Hepatocyte (in vitro differentiated cells): ENCODE measurements around the gene TBX5.

ENCODE experiments used
- EZH2 ChIP-seq: fragments of 200-600 bp; sonication (generic); IDR thresholded peaks from 2 replicates; pipeline ENCODE4 v1.6.1; 2016; ENCODE audit warnings: antibody characterized with exemption, mild to moderate bottlenecking, borderline replicate concordance
- EZH2phosphoT487 ChIP-seq: fragments of 200-600 bp; sonication (generic); IDR thresholded peaks from one replicate; pipeline ENCODE4 v1.6.1; 2018; ENCODE audit warnings: antibody characterized with exemption, mild to moderate bottlenecking, low read depth, moderate library complexity; ENCODE audit not compliant: unreplicated experiment, severe bottlenecking
- TF ChIP-seq, protein P1 (sequence below): fragments of 200-600 bp; sonication (generic); IDR thresholded peaks from 2 replicates; pipeline ENCODE4 v1.5.1; 2016; ENCODE audit warnings: antibody characterized with exemption, mild to moderate bottlenecking; ENCODE audit not compliant: poor library complexity

DNA sequence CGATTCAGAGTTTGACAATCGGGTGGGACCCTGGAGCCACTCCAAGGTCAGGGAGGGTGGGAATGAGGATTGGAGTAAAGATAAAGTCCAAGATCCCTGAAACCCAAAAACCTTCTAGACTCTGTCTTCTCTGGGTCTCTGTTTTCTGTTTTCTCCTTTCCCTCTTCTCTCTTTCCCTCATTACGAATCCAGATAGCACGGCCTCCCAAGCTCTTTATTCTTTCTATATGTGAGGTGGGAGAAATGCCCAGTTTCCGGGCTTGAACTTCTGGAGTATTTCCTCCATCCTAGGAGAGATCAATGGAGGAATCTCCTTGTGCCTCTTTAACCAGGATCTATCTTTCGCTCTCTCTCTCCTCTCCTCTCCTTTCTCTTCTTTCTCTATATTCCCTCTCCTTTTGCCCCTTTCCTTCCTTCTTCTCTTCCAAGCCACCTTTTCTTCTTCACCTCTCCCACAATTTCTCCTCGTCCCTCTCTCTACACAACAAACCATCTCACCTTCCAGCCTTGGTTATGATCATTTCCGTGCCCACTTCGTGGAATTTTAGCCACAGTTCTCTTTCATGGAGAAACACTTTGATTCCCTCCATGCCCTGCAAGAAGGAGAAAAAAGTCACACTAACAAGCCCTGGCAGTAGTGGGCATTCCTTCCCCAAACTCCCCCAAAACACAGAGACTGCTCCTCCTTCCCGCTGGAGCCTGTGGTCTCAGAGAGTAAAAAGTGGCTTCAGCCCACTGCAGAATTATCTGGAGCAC lies 4.4 kb downstream of the TBX5 start:
- TF ChIP-seq, protein P1, sequence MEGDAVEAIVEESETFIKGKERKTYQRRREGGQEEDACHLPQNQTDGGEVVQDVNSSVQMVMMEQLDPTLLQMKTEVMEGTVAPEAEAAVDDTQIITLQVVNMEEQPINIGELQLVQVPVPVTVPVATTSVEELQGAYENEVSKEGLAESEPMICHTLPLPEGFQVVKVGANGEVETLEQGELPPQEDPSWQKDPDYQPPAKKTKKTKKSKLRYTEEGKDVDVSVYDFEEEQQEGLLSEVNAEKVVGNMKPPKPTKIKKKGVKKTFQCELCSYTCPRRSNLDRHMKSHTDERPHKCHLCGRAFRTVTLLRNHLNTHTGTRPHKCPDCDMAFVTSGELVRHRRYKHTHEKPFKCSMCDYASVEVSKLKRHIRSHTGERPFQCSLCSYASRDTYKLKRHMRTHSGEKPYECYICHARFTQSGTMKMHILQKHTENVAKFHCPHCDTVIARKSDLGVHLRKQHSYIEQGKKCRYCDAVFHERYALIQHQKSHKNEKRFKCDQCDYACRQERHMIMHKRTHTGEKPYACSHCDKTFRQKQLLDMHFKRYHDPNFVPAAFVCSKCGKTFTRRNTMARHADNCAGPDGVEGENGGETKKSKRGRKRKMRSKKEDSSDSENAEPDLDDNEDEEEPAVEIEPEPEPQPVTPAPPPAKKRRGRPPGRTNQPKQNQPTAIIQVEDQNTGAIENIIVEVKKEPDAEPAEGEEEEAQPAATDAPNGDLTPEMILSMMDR: no peak
- TF ChIP-seq EZH2 (no peak), EZH2phosphoT487 (peak; percentile 12)
